Activated CD4-positive, CD25-positive, alpha-beta regulatory T cell treated with anti-CD3 and anti-CD28 coated beads, Interleukin-2, amount 50 U/mL, for 24 hours (primary cell): Measurements from ENCODE around the gene ATP2C2.
"Not testable (repeated sequence)": the region's sequence is repeated elsewhere in the genome, so short reads cannot be mapped to it uniquely, and the experiment has no call there.

Experiments used
- ATAC-seq, 2 donors: fragments of 150-1000 bp; cut with Tn5 transposase; one replicate each; pipeline ENCODE4 v1.10.0; 2021; ENCODE audit warnings: mild to moderate bottlenecking in 1 of 2, moderate library complexity in 1 of 2

Gene ATP2C2, protein sequence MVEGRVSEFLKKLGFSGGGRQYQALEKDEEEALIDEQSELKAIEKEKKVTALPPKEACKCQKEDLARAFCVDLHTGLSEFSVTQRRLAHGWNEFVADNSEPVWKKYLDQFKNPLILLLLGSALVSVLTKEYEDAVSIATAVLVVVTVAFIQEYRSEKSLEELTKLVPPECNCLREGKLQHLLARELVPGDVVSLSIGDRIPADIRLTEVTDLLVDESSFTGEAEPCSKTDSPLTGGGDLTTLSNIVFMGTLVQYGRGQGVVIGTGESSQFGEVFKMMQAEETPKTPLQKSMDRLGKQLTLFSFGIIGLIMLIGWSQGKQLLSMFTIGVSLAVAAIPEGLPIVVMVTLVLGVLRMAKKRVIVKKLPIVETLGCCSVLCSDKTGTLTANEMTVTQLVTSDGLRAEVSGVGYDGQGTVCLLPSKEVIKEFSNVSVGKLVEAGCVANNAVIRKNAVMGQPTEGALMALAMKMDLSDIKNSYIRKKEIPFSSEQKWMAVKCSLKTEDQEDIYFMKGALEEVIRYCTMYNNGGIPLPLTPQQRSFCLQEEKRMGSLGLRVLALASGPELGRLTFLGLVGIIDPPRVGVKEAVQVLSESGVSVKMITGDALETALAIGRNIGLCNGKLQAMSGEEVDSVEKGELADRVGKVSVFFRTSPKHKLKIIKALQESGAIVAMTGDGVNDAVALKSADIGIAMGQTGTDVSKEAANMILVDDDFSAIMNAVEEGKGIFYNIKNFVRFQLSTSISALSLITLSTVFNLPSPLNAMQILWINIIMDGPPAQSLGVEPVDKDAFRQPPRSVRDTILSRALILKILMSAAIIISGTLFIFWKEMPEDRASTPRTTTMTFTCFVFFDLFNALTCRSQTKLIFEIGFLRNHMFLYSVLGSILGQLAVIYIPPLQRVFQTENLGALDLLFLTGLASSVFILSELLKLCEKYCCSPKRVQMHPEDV

DNA sequence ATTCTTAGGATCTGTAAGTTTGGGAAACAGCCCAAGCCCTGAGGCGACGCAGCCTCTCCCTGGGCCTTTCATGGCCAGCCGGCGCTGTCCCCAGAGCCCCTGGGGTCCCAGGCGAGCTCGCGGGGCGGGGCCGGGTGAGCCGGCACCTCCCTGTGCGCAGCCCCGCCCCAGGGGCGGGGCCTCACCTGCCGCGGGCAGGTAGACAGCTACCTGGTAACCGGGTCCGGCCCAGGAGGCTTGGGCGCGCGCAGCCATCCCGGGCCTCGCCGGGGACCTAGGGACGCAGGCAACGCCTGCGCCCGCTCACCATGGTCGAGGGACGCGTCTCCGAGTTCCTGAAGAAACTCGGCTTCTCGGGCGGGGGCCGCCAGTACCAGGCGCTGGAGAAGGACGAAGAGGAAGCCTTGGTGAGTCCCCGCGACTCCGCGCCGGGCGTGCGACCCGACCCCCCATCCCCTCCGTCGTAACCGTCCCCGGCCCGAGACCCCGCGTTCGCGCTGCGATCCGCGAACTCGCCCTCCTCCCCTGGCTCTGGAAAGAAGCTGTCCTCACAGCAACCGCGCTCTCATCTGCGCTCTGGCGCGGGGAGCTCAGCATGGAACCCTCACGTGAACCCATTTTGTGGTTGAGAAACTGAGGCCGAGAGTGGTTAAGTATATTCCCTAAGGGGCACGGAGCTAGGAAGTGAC lies at the start of gene ATP2C2:
Gene ATP2C2, plus strand, starts transcription at position 231 of the 689 bp plus-strand sequence. Its CDS starts 78 bp downstream, at position 309.
- no peak for ATAC-seq

DNA sequence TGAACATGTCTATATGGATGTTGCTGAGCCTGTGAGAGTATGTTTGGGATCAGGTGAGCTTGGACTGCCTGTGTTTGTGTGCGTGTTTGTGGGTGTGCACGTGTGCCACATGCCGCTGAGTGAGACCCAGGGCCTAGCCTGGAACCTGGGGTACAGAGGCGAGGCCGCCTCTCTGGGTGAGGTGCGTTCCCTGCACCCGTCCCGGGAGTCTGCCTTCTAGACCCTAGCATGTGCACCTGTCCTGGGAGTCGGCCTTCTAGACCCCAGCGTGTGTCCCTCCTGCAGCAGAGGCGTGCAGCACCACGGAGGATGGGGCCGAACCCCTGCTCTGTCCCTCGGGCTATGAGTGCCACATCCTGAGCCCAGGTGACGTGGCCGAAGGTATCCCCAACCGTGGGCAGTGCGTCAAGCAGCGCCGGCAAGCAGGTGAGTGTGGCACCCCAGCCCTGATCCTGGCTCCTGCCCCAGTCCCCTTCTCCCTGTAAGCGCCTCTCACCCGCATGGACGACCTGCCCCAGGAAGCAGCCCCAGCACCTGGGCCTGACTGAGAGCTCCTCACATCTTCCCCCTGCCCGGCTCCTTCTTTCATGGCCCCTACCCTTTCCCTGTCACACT lies 49.1 kb upstream of the ATP2C2 start:
- no peak for ATAC-seq

DNA sequence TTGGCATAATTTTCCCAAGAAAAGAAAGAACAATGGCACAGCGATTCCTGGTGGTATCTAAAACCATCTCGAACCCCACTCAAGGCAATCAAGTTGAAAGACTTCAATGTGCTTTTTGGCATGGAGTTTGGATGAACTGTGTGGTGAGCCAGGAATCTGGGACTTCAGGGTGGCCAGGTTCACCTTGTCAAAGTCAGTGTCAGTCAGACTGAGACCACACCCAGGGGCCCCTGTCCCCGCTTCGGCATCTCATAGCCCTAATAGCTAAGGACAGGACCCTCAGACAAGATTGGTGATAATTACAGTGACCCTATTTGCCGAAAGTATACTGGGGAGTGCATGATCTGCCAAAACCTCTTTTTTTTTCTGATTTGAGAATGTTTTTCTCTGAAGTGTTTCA lies 47.8 kb upstream of the ATP2C2 start:
- no peak for ATAC-seq

DNA sequence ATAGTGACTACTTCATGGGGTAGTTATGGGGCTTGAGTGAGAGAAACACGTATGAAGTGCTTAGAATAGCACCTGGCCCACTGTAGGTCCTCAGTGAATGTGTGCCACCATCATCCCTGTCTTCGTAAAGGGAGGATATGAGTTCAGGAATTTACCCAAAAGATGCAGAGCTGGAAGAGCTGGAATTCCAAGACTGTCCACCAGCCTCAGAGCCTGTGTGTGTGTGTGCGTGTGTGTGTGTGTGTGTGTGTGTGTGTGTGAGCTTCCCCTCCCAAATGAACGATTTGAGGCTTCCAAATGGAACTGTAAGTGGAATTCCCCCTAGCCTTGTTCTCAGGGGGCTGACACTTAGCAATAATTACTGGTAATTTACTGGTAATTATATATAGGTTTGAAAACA lies 46.4 kb upstream of the ATP2C2 start:
- no peak for ATAC-seq

DNA sequence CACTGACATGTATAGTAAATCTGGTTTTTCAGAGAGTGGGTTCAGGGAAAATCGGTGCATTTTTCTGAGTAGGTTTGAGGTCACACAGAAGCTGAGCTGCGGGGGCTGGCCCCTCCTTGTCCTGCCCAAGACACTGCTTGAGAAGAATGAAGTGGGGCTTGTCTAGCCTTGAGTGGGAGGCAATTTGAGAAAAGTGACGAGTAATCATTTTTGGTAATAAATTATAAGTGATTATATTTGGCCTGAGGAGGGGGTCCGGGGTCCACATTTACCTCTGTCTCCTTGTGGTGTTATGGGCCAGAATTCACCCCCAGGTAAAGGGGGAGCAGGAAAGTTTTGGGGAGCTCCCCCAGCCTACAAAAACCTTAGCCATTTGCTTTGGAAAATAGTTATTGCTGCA lies 45.6 kb upstream of the ATP2C2 start:
- no peak for ATAC-seq

DNA sequence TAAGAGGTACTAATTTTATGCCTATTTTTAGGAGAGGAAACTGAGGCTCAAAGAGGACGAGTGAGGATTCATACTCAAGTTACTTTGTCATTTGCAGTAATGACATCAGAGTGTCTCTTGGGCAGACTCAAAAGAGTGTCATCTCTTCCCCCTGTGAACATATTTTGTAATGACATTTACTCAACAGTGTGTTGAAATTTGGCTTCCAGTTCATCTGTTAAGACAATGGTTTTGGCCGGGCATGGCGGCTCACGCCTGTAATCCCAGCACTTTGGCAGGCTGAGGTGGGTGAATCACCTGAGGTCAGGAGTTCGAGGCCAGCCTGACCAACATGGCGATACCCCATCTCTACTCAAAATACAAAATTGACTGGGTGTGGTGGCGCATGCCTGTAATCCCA lies 44.7 kb upstream of the ATP2C2 start:
- no peak for ATAC-seq

DNA sequence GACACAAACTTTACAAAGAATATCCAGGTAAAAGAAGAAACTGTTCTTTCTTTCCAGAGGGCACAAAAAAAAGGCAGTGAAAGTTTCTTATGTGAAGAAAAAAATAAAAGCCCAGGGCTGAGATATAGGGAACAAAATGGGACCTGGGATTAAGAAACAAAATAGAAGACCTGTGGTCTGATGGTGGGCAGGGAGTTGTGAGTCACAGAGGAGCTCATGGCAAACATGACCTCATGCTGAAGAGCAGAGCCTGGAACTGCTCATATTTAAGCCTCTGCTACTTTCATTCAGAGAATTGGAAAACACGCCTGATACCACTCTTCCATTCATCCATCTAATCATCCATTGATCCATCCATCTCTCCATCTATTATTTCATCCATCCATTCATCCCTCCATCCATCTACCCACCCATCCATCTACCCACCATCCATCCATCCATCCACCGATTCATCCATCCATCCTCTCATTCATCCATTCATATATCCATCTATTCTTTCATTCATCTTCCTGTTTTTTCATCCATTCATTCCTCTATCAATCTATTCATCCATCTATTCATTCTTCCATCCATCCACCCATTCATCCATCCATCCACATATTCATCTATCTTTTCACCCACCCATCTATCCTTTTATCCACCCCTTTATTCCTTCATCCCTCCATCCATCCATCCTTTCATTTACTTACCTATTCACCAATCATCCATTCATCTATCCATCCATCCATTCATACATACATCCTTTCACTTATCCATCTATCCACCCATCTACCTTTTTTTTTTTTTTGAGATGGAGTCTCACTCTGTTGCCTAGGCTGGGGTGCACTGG lies 43.7 kb upstream of the ATP2C2 start:
- ATAC-seq, result no peak

DNA sequence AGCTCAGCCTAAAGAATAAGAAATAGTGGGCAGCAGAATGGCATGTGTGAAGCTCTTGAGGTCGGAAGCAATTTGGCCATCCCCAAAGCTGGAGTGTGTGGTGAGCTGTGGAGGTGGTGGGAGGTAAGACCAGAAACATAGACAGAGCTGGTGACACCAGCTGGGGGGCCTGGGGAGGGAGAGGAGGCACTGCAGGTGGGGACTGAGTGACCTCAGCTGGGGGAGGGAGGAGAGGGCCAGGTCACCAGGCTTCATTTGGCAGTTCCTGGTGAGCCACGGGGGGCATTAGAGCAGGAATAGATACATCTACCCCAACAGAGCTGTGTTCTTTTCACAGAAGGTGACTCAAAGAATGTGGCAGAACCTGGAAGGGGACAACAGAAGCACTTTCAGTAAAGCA lies 41.8 kb upstream of the ATP2C2 start:
- ATAC-seq, result no peak

DNA sequence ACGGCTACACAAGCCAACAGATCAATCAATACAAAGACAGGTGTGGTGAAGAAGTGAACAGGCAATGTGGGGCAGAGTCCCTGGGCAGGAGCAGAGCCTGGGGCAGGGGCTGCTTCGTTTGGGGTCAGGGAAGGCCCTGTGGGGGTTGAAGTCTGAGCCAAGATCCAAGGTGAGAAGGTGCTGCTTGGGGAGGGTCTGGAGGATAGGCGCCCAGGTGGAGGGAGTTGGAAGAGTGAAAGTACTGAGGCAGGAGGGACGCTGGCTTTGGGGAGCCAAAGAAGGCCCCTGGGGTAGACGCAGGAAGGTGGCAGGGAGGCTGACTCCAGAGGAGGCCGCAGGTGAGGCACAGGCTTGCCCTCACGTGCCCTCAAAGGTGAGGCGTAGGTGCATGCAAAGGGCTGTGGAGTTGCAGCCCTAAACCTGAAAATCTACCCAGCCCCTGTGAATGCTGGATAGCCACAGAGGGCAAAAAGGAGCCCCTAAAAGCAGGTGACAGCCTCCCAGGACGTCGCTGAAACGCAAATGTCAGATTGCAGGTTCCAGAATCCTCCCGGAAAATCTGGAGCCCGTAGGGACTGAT lies 40.3 kb upstream of the ATP2C2 start:
- no peak for ATAC-seq

DNA sequence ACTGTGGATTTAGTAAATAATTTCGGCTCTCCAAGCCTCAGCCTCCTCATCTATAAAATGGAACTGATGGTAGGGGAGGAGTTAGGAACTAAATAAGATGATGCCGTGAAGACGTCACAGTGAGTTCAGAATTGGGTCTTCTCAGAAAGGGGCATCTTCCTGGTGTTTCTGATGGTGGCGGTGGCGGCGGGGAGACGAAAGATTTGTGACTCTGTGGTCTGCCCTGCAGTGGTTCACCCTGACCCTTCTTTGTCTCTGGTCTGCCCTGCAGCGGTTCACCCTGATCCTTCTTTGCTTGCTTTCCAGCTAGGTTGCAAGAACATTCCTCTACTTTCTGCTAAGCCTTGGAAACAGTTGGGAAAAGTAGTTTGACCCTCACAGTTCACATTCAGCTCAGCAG lies 39.3 kb upstream of the ATP2C2 start:
- no peak for ATAC-seq

DNA sequence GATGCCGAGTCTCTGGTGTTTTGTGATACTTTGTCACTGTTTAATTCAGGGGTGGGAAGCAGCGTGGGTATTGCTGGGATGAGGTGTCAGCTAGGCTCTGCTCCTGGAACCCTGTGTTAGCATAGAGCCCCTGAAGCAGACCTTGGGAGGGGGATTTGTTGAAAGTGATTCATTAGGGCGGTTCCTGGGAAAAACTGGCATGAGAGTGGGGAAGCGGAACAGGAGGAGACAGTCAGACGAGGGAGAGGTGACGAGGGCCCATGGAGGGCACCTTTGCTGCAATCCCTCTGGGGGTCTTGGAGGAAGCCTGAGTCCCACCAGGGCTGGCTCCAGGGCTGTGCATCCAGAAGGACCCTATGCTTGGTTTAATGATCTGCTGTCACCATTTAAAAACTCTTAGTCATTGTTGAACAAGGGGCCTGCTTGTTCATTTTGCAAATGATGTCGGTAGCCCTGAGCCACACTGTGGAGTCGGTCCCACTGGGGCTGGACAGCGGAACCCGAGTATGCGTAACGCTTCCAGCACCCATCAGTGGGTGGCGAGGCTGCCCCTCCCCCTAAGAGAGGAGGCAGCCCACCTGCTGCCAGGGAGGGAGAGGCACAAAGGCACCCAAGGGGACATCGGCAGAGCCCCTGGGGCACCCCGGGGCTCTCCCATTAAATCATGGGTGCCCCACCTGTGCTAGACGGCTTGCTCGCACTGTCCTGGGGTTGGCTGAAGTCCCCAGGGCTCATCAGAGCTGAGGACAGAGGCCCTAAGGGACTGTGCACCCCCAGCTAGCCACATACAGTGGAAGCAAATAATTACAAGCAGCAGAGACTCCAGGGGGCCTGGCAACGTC lies 38.3 kb upstream of the ATP2C2 start:
- ATAC-seq, result no peak

DNA sequence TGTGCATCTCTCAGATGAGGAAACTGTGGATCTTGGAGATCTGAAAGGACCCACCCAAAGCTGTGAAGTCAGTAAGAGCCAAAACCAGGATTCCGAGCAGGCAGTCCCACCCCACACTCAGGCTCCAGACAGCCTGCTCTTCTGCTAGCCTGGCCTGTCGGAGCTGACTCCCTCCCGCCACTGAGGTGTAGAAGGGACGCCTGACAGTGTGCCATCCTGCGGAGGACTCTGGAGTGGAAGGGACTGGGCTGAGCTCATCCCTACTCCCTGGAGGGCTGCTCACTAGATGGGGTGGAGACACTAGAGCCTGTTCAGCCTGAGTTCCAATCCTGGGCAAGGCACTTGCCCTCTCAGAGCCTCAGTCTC lies 37.7 kb upstream of the ATP2C2 start:
- ATAC-seq, result no peak

DNA sequence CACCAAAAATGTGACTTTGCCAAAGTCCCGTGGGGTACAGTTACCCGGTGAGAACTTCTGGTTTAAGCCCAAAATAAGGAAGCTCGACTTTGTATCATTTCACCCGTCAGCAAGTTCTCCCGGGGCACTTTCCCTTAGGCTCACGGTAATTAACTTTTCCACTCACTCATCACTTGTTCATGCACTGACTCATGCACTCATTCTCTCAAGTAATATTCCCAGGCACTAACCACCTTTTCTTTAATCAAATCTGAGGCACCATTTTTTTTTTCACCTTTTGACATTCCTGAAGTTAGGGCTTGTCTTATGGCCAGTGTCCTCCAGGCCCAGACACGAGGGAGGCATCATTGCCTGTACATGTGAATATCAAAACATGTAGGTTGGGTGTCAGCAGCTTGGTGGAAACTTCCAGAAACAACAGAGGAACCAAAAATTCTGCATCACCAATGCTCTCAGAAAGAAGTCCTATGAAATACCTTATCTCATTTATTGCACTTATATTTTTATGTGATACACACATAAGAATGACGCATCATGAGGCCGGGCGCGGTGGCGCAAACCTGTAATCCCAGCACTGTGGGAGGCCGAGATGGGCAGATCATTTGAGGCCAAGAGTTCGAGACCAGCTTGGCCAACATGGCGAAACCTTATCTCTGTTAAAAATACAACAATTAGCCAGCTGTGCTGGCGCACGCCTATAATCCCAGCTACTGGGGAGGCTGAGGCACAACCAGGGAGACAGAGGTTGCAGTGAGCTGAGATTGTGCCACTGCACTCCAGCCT lies 36.1 kb upstream of the ATP2C2 start:
- ATAC-seq, result no peak

DNA sequence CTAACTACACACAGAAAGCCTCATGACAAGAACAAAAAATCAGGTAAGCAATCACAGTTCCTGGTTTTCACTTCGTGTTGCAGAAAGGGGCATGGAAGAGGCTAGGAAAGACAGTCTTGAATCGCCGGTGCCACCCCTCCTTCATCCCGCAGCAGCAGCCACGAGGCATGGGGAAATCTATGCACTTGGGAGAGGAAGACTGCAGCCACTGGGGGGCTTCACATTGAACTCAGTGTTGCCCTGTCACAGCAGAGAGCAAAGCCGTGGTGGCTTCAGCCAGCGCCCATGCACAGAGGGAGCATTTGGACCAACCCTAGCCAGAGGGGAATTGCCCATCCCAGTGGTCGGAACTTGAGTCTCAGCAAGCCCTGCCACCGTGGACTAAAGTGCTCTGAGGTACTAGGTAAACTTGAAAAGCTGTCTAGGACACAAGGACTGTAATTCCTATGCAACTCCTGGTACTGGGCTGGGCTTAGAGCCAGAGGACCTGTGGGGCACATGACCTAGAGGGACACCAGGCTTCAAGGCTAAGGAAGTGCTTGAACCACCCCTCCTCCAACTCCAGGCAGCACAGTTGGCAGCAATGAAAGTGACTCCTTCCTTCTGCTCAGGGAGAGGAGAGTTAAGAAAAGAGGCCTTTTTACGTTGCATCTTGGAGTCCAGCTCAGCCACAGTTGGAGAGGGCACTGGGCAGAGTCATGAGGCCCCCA lies 35.2 kb upstream of the ATP2C2 start:
- no peak for ATAC-seq

DNA sequence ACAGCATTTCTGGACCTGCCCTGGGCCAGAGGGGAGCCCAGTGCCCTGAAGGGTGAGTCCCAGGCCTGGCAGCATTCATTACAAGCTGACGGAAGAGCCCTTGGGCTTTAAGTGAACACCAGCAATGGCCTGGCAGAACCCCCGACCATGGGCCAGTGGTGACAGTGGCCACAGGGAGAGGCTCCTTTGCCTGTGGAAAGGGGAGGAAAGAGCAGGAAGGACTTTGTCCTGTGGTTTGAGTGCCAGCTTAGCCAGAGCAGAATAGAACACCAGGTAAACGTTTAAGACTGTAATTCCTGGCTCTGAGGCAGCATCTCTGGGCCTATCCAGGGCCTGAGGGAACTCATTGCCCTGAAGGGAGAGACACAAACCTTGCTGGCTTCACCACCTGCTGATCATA lies 34.3 kb upstream of the ATP2C2 start:
- no peak for ATAC-seq

DNA sequence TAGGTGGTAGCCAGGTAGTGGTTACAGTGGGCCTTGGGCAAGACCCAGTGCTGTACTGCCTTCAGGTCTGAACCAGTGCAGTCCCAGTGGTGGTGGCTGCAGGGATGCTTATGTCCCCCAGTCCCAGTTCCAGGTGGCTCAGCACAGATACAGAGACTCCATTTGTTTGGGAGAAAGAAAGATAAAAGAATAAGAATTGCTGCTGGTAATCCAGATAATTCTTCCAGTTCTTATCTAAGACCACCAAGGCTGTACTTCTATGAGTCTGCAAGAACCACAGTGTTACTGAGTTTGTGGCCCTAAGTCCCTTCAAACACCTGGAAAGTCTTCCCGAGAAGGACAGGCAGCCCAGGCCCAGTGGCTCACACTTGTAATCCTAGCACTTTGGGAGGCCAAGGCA lies 33.9 kb upstream of the ATP2C2 start:
- no peak for ATAC-seq

DNA sequence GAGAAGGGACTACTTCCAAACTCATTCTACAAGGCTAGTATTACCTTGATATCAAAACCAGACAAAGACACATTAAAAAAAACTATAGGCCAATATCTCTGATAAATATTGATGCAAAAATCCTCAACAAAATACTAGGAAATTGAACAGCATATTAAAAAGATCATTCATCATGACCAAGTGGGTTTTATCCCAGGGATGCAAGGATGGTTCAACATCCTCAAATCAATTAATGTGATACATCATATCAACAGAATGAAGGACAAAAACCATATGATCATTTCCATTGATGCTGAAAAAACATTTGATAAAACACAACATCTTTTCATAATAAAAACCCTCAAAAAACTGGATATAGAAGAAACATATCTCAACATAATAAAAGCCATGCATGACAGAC lies 31.1 kb upstream of the ATP2C2 start:
- ATAC-seq, result not testable (repeated sequence)

DNA sequence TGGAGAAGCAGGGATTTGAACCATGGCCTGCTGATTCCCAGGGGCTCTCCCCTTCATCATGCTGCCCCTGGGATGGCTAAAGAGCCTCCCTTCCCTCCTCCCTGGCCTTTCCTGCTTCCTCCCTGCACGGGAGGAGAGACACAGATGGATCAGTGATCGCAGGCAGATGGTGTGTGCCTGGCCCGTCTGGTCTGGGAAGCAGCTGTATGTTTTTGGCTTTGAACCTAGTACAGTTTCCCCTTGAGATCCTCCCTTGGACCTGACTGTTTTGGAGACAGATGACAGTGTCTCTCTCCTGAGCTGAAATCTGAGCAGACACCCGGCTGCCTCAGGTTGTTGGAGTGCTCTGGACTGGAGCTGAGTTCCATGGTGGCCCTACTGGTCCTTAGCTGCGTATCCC lies 29.0 kb upstream of the ATP2C2 start:
- ATAC-seq, result no peak

DNA sequence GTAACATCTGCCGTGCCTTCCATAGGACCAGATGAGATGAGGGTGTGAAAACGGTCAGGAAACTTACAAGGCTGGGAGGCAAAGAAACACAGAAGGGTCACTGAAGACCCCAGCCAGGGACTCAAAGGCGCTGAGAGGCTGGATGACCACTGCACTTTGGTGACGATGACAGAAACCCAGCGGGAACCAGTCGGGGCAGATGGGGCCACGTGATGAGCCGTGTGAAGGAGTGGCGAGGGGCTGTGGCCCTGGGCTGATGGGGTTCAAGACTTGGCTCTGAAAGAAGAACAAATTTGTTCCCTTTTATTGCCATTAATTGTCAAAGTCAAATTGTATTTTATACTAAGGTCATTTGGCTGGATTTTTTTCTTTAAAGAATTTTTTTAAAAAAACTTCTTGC lies 28.6 kb upstream of the ATP2C2 start:
- no peak for ATAC-seq
